ENCODE data around the gene STARD10.

STARD10 gene

DNA sequence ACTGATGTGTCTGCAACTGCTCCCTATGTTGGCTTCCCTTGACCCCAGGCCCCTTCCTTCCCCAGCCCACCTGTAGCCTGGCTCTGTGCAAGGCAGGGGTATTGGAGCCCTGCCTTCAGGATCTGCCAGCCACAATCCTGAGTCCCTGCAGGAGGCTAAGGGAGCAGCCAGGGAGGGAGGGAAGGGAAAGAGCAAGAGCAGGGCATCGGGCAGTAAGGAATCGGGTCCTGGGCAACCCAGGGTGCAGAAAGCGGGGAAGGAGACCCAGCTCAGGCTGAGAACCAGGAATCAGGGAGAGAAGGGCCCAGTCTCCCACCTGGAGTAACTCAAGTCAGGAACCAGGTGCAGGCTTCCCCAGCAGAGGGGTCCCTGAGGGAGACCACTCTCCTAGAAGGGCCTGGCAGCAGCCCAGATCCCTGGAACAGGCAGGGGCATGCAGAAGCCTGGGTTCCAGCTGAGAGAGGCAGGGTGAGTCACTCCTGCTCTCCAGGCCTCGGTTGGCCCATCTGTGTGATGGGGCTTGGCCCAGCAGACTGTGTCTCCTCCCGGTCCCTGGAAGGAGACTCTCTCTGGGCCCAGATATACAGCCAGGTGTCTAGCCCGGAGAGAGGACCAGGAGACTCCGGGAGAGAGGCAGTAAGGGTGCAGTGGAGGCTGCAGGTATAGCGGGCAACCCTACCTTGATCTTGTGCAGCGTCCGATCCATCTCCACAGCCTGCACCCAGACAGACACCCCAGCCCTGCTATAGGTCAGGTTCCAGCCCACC, 13.4 kb downstream of the STARD10 start:
- no peak for DNase-seq (ENCODE audit: low read depth in 2 of 2)

DNA sequence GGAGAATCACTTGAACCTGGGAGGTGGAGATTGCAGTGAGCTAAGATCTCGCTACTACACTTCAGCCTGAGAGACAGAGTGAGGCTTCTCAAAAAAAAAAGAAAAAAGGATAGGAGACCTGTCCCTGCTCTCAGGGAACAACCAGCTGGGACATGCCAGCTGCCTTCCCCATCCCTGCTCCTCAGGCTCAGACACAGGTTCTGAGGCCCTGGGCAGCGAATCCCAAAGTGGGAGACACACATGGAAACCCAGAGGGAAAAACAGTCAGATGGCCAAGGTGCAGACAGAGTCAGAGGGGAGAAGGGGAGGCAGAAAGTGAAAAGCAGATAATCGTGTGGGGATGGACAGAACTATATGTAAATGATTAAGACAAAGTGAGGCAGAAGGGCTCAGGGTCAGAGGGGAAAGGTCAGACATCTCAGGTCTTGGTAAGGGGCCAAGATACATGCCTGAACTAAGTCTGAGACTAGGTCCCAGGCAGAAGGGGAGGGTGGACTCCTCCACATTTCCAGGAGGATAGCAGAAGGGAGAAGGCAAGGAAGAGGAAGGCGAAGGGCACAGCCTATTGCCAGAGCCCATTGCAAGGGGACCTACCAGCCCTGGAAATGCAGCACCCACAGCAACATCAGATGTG, 14.2 kb downstream of the STARD10 start:
- no peak for DNase-seq (ENCODE audit: low read depth in 2 of 2)

DNA sequence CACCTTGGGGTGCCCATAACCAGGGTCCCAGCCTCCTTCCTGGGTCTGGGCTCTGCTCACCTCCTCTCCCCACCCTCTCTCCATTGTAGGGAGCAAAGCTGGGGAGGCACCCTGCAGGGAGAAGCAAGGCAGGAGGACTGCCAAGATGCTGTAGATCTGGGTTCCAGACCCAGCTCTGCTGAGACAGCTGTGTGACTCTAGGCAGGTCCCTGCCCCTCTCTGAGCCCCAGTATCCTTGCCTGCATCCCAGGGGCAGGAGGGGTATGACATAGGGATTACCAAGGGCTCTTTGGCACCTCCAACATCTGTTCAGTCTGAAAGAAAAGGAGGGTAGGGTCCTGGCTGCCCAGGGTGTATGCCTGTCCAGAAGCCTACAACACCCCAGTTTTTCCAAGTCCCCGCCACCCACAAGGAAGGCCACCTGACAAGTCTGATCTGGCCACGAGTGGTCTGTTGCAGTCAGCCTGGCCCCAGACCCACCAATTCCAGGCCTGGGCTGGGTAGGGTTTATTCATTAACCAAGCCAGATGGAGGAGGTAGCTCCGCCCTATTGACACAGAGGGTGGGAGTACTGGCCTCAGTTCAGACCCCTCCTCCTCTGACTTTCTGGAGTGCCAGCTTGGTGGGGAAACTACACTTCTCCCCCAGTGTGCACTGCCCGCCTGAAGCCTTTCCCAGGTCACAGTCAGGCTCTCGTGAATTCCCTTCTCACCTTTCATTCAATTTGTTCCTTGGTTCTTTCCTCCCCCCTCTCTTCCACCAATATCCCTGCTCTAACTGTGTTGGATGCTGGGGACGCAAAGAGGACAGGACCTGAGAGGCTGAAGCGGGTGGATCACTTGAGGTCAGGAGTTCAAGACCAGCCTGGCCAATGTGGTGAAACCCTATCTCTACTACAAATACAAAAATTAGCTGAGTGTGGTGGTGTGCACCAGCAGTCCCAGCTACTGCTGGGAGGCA, 15.0 kb downstream of the STARD10 start:
- DNase-seq (ENCODE audit: low read depth in 2 of 2): no peak

DNA sequence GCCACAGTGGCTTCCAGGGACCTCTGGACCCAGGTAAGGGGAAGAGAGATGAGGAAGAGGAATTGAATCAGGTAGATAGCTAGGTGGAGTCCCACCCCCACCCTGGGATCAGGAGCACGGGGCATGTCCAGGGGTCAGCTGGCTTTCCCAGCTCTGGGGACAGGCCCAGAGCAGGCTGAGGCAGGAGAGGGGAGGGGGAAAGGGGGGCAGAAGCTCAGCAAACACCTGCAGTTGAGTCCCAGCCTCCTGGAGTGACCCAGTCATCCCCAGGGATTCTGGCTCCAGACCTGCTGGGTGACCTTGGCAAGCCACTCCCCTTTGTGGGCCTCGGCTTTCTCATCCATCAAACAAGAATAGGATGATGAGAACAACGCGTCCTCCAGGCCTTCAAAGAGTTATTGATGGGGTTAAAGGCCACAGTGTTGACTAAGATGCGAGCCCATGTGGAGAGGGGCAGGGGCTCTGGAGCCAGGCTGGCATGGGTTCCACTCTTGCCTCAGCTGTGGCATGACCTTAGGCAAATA, 16.0 kb downstream of the STARD10 start:
- no peak for DNase-seq (ENCODE audit: low read depth in 2 of 2)

DNA sequence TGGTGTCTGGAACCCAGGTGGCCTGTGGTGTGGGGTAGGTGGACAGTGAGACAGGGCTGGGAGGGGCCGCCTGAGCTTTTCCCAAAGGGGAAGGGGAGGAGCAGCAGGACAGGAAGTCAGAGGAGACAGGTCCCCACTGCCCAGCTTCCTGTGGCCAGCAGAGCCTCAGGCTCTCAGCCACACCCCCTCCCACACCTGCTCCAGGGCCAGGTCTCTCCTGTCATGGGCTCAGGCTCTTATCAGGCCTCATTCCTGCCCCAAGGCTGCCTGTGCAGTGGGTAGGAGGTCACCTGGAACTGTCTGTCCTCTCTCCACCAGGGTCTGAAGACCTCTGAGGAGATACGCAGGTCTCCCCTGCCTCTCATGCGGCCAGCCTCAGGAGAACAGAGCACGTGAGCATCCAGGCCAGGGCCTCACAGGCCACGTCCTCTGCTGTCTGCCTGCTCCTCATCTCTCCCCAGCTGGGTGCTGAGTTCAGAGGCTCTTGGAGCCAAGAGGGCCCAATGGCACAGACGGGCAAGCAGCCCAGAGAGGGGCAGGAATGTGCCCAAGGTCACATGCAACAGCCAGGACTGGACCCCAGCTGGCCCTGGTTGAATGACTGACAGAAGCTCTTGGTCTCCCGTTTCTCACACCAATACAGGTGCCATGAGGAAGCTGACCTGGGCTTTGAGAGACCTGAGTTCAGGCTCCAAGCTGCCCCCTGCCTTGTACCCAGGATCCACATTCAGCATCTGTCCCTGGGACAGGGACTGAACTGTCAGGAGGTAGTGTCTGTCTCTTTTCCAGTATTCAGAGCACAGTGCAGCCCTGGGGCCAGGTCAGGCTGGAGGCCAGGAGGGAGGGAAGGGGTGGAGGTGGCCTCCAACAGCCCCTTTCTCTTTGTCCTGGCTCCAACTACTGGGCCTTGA, 16.7 kb downstream of the STARD10 start:
- DNase-seq (ENCODE audit: low read depth in 2 of 2): no peak

DNA sequence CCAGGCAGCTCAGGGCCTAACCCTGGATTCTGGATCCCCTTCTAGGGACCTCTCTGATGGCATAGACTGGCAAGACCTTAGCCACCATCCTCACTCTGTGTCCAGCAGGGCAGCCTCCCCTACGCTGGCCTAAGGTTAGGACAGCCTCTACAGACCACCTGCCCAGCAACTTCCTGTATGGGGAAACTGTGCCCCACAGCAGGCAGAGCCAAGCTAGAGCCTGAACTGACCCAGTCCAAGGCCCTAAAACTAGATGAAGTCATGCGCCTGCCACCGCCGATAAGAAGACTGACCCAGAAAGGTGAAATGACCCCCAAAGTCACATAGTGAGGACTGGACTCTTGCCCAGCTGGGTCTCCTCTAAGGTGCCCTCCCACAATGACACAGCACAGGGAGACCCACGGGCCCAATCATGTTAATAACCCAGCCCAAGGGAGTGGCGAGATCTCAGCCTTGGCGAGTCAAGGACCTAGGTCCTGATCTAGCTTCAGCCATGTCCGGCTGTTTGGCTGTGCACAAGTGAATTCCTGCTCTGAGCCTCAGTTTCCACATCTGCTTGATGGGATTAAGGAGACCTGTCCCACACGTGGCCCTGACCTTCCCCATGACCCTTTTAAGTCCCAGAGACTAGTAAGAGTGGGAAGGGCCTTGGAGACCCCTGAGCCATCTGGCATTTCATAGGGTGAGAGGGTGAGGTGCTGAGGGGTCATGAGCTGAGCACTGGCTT, 17.6 kb downstream of the STARD10 start:
- no peak for DNase-seq (ENCODE audit: low read depth in 2 of 2)

DNA sequence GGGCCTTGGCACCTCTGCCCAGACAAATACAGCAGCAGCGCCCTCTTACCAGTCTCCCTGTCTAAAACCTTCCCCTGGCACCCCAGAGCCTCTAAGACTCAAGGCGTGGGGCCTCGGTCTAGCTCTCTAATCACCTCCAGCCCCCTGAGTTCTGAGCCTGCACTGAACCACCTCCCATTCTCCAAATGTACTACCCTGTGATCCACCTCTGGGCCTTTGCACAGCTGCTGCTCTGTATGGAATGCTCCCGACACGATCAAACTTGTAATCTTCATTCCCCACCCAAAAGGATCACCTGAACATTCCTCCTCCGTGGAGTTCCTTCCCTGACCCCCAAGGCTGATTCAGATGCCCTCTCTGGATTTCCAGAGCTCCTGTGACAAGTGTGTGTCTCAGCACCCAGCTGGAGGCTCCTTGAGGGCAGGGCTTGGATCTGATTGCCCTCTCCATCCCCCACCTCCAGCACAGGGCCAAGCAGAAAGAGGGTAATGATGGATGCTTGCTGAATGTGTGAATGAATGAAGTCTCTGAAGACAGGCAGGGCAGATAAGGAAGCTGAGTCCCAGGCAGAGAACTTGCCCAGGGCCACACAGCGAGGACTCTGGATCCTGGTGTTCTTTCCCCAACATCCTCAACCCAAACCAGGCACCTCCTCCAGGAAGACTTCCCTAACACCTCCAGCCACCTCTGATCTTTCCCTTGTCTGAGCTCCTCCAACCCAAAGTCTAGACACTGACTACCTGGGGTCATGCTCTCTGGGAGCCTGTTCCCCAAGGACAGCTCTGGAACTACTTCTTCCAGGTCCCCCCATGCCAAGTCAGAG, 18.3 kb downstream of the STARD10 start:
- no peak for DNase-seq (ENCODE audit: low read depth in 2 of 2)

DNA sequence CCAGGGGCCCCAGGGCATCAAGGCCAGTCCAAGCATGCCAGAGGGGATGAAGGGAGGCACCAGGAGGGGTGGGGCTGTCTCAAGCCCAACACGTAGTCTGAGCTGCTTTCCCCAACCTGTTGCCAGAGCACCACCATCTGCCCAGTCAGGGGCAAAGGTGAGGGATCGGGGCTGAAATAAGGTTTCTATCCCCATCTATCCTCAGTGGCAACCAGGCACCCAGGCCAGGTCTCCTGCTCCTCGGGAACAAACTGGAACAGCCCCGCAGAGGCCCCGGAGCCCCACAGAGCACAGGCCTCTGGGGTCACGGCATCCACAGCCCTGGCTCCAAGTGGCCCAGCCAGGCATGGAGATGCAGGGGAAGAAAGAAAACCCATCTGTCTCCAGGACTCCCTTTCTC, 19.3 kb downstream of the STARD10 start:
- DNase-seq (ENCODE audit: low read depth in 2 of 2): no peak

DNA sequence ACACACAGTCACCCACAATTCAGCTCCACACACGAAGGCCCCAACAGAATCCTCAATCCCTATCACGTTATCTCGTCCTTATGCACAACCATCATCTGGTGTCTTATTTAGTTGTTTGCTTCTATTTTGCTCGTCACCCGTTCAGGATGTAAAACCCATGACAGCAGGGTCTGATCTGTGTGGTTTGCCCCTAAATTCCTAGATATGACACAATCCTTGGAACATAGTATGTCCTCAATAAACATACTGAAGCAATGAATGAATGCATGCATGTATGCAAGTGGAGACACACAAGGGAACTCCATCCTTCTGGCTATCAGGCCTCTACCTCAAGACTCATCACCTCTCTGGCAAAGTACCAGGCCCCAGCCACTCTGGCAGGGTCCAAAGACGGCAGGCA, 20.2 kb downstream of the STARD10 start:
- DNase-seq (ENCODE audit: low read depth in 2 of 2): no peak

DNA sequence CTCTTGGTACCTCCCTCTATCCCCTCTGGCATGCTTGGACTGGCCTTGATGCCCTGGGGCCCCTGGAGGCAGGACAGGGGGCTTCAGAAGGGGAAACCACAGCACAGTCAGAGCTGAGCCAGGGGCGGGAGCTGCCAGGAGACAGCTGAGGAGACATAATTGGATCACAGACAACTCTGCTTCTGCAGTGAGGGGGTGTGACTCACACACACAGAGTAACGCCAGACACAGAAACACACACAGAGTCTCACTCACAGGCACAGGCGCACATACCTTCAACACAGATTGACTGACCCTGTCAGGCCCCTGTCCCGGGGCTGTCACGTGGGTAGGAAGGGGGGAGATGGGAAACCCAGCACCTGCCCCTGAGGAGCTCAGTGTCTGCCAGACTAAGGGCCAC, 20.6 kb downstream of the STARD10 start:
- no peak for DNase-seq (ENCODE audit: low read depth in 2 of 2)

DNA sequence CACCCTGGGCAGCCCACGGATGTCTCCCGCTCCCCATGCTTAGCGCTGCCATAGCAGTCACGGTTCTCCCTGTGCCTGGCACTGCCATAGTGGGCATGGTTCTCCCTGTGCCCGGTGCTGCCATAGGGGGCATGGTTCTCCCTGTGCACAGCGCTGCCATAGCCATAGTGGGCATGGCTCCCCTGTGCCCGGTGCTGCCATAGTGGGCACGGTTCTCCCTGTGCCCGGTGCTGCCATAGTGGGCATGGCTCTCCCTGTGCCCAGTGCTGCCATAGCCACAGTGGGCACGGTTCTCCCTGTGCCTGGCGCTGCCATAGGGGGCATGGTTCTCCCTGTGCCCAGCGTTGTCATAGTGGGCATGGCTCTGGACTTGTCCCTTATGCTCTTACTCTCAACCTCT, 21.8 kb downstream of the STARD10 start:
- DNase-seq (ENCODE audit: low read depth in 2 of 2): no peak

DNA sequence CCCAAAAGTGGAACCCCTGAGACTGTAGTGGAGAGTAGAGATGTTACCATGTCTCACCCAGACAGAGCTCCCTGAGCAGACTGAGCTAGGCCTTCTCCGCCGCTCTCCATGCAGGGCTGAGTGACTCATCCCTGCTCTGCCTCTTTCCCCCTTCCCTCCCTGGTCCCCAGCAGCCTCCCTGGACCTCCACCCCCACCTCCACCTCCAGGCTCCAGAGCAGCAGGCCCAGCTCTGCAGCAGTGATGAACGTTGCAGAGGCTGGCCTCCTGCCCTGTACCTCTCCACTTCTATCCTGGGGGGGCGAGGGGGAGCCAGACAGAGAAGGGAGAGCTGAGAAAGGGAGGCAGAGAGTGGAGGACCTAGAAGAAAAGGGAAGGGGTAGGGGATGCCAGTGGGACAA, 22.3 kb downstream of the STARD10 start:
- no peak for DNase-seq (ENCODE audit: low read depth in 2 of 2)

DNA sequence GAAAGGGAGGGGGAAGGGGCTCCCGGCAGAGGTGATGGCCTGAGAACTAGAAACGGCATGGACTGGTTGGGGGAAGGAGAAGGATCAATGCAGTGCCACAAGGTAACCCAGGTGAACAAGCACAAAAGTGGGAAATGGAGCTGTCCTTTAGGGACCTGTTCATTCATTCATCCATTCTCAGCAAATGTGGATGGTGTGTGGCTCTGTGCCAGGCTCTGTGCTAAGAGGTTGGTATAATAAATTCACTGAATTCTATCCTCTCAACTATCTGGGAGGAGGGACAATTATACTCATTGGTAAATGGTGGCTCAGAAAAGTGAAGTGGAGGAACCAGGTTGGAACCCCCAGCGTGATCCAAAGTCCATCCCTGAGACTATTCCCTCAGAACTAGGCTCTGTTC, 23.0 kb downstream of the STARD10 start:
- no peak for DNase-seq (ENCODE audit: low read depth in 2 of 2)

DNA sequence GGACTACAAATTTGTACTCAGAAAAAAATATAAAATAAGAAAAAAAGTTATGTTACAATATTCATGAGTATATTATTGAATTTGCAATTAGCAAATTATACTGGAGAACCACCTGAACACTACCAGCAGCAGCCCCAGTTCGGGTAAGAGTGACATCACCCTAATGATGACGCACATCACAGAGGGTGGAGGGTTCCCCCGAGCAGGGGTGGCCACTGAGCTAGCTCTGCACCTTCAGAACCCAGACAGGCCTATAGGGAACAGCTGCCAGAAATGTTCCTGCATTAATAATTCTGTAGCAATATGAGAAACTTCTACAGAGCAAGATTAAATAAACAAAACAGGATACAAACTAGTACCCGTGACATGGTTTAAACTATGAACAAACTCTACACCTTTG, 24.2 kb downstream of the STARD10 start:
- DNase-seq (ENCODE audit: low read depth in 2 of 2): no peak

DNA sequence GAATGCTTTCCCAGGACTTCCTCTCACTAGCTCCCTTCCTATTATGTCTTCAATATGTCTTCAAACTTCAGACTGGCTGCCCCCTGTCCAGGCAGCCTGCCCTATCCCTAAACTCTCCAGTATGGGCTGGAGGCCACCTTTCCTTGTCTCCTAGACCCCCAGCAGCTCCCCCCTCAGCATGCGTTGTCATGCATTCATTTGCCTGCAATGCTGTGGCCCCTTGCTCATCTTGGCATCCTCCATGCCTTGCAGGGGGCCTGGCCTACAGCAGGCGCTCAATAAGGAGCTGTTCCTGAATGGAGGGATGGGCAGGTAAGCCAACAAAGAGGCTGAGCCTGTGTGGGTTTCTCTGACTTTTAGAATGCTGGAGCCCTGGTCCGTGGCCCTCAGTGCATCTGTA, 25.3 kb downstream of the STARD10 start:
- DNase-seq (ENCODE audit: low read depth in 2 of 2): no peak

DNA sequence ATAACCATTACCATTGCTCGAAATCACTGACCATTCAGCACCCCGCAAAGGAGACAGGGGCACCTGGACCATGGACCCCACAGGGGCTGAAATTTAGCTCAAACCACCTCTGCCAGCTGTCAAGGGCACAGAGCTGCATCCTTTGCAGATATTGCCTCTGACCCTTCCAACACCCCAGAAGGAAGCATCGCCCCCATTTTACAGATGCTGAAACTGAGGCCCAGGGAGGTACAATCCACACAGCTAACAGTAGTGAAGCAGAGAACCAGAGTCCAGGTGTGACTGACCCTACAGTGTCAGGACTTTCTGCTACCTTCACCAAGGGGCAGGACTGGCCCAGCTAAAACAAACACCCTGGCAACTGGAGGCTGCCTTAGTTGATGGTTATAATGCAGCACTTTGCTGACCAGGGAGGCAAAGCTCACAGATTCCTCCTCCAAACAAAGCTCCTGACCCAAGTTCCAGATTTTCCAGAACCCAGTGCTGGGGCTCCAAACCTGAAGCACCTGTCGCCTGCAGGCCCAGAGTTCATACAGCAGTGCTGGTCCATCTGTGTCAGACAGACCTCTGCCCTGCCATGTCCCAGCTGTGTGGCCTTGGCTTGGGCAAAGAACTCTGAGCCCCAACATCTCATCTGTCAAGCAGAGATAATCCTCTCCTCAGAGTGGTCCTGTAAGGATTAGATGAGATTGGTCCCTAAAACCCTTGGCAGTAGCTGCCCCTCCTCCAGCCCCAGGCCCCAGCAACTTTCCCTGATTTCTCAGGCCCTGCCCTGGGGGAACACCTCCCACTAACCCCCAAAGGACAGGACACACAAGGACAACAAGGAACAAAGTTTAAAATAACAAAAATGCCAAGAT, 26.4 kb downstream of the STARD10 start:
- DNase-seq (ENCODE audit: low read depth in 2 of 2): no peak

DNA sequence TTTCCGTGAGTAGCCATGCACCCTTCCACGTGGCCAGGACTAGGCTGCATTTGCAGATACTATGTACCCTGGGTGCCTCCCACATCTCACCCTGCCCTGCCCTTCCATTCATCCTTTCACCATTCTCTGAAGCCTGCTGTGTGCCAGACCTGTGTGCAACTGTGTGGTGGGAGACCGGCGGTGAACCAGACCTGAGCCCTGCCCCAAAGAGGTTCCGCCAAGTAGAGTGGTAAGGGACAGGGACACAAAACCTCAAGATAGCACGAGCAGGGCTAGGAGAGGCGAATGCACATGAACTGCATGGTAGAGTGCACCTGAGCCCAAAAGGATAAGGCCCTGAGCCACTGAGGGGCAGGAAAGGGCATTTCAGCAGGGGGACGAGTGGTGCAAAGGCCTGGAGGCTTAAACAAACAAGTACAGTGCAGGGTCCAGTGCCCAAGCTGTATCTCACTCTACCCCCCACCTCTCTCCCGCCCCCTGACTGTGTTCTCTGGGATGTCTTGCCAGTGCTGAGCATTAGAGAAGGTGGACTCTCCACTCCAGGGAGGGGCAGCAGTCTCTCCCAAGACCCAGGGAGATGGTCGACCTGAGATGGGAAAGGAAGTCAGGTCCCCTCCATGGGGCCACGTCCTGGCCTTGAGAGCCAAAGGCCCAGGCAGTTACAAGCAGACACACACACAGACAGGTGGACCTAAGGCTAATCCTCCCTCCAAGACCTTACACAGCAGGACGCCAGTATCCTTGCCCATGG, 27.5 kb downstream of the STARD10 start:
- no peak for DNase-seq (ENCODE audit: low read depth in 2 of 2)

DNA sequence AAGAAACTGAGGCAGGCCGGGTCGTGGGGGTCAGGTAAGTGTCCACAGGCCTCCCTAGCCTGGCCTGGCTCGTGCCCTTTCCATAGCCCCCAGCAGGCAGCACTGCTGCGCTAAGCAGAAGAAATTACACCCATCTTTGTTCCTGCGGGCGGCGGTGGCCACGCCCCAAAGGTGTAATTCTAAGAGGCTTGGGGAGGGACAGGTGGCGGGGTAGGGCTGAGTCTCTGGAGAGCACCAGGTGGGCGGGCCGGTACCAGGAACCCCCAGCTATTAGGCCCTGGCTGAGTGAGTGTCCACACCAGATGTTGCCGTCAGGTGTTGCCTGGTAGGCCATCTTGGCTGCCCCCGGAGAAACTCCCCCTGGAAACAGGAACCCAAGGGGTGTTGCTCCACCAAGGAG, 29.3 kb downstream of the STARD10 start:
- DNase-seq (ENCODE audit: low read depth in 2 of 2): no peak
